Spleen (tissue), 7 donors: ENCODE results near the gene ABCA4.

Experiments used
- CTCF ChIP-seq, 11 experiments: fragments of 200-600 bp in 7 of 11; fragments of 450-650 bp in 4 of 11; sonication (generic) in 4 of 11; IDR thresholded peaks in 8 of 11; conservative IDR thresholded peaks in 3 of 11; 1 replicate in 7 of 11; 2 replicates in 4 of 11; pipeline versions ENCODE4 v1.4.0 to v1.8.0; 2016 to 2021; ENCODE audit warnings: antibody characterized with exemption in 11 of 11, inconsistent platforms in 4 of 11, mild to moderate bottlenecking in 1 of 11
- POLR2A ChIP-seq, 3 donors: fragments of 450-650 bp; IDR thresholded peaks; one replicate each; pipeline ENCODE4 v1.5.1; 2017; ENCODE audit warnings: antibody characterized with exemption in 3 of 3, mild to moderate bottlenecking in 1 of 3
- donor health status: DM: no; HTN: no; CAD: no; lungs with moderate emphysema.
- donor health status: DM: no; HTN: no; CAD: no.
- donor health status: DM: no; HTN: no; CAD: no.

GRCh38 chr1:94014087-94014486 is 106.9 kb downstream of the ABCA4 start:
- no peak for TF ChIP-seq CTCF (IDR thresholded peaks at IDR 0.05 in 8 of 11, conservative IDR thresholded peaks at IDR 0.05 in 3 of 11)
- TF ChIP-seq POLR2A (IDR thresholded peaks at IDR 0.05): no peak
